HG03159 (cell line): Measurements from ENCODE around the gene TTC19.

Source experiments
- ATAC-seq: cut with Tn5 transposase; IDR thresholded peaks from one replicate; pipeline ENCODE4 v1.9.1; 2021; ENCODE audit warnings: mild to moderate bottlenecking, moderate library complexity; ENCODE audit not compliant: unreplicated experiment

TTC19 gene, protein sequence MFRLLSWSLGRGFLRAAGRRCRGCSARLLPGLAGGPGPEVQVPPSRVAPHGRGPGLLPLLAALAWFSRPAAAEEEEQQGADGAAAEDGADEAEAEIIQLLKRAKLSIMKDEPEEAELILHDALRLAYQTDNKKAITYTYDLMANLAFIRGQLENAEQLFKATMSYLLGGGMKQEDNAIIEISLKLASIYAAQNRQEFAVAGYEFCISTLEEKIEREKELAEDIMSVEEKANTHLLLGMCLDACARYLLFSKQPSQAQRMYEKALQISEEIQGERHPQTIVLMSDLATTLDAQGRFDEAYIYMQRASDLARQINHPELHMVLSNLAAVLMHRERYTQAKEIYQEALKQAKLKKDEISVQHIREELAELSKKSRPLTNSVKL

GRCh38 chr17:15999141-15999973 is at the start of gene TTC19, which contains the start of gene ZSWIM7:
Gene TTC19 (plus strand): TSS chr17:15999824. CDS start chr17:15999849, 25 bp downstream.
Gene ZSWIM7 (minus strand): TSS chr17:15999704. CDS start chr17:15999594, 110 bp downstream.
- peak; percentile 88 for ATAC-seq

GRCh38 chr17:15951368-15952047 is 48.1 kb upstream of the TTC19 start:
- ATAC-seq = no peak

DNA sequence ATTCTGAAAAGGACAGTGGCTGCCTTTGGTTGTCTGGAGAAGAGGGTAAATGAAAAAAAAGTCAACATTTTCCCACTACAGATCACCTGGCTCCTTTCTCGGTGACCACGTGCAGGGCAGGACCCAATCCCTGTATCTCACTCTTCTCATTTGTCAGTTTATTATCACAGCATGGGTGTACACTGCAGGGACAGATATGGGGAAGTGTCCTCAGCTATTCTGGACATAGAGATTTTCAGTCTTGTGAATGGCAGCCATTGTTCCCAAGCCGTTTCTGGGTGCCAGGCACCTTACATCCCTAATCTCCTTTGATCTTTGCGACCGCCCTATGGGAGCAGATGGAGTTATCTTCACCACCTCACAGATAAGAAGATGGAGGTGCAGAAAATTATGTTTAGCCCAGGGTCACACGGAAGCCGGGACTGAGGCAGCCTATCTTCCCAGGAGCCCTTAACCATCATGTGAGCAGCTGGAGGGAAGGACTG is 47.5 kb upstream of the TTC19 start:
- no peak for ATAC-seq

DNA sequence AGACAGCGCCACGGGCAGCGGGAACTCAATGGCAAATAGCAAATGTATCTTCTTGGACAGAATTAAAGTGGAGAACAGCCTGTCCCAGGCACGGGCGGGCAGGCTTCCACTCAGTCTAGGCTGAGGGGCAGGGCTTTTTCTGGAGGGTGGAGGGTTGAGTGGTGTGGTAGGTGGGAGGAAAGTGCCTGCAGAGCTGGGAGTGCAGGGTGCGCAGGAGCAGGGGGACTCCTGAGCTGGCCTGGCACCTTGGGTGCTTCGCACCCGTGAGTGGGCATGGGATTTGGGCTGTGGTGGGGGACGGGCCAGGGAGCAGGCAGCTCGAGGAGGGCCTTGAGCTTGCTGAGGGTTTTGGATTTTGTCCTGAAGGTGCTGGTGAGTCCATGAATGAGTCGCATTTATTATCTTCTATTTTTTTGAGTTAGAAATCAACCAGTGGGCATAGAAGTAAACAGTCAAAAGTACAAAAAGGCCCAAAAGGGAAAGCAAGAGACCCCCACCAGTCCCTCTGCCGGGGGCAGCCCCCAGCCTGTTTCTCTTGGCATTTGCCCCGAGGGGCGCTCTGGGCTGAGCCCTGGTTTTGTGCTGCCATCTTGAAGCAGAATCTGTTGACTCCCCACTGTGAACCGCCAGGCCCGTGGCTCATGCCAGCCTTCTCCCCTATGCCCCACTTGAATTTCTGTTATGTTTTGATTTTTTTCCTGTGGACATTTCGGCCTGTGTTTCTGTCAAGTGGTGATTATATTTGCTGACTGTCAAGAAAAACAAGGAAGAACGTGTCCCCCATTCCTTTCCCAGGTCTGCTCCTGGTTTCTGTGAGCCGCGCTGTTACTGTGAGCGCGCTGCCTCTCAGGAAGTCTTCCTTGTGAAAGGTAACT is 46.5 kb upstream of the TTC19 start:
- no peak for ATAC-seq

DNA sequence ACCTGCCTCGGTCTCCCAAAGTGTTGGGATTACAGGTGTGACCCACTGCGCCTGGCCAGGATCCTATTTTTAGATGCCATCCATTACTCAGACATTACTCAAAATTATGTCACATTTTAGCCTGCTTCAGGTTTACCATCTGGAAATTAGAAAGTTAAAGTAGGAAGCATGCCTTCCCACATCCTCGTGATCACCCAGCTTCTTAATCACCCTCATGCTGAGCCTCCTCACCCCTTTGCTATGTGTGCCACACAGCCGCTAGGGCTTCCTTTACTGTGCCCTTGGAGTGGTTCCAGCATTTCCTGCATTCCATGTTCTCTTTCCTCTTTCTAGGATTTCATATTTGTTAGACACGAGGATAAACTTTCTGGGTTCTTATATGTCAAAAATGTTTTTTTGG is 45.4 kb upstream of the TTC19 start:
- no peak for ATAC-seq

- ATAC-seq = no peak
Observed at GRCh38 chr17:15955793-15956541, 43.7 kb upstream of the TTC19 start.

DNA sequence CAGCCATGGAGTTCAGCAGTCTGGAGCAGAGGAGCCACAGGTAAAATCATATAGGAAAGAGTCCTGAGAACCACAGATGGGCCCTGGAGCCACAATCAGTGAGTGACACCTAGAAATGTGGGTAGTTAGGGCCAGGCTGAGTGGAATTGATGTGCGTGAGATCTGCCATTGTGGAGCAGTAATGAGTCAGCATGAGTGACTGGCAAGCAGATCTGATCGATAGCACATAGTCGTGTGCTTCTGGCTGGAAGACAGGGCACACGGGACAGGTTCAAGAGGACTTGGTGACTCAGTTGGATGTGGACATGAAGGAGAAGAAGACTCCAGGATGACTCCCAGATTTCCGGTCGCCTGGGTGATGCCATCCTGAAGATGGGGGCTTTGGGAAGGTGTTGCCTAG is 42.4 kb upstream of the TTC19 start:
- no peak for ATAC-seq

GRCh38 chr17:15957608-15958307 is 41.9 kb upstream of the TTC19 start:
- ATAC-seq = no peak

- ATAC-seq = no peak
Observed at GRCh38 chr17:15958484-15958854, 41.2 kb upstream of the TTC19 start.

- ATAC-seq = no peak
Observed at GRCh38 chr17:15963670-15964110, 35.9 kb upstream of the TTC19 start.

DNA sequence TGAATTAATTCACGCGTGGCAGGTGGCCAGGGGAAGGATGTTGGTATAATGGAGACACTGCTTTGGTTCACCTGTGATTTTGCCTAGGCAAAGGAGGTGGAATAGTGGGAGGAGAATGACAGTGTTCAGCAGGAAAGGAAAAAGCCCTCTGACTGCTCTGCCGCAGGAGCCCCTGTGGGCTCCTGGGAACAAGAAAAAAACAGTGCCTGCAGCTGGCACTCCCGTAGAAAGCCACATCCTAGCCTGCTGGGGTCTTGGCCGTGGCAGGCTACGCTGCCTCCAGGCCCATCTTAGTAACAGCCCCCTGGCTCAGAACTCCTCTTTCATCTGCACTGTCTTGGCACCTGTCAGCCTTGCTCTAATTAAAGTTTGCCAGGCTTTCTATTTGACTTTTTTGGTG is 34.1 kb upstream of the TTC19 start:
- ATAC-seq = no peak

DNA sequence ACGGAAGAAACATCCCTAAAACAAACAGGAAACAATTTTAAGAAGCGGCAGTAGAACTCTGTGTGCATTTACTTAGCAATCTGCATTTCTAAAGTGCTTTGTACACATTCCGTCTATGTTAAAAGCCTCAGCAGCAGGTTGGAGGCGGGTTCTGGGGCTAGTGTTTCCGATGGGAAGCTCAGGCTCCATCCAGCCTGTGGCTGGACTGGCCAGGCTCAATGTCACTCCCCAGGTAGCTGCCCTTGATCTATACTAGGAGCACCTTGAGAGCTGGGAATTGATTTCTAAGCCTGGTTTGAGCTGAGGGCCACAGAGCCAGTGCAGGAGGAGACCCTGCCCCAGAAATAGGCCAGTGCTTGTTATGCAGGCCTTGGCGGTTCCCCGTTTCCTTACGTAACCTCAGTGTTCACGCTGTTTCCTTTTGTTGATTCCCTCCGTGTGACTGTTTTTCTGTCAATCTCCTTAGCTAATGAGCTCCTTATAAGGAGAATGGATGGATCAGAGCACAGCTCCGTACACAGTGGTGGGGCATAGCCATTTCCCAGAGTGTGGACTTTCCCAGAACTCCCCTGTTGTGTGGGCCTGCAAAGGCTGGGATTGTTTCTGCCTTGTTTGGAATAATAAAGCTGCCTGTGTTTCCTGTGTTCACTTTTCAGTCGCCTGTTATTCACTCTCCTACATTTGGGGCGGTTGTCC is 33.3 kb upstream of the TTC19 start:
- no peak for ATAC-seq

DNA sequence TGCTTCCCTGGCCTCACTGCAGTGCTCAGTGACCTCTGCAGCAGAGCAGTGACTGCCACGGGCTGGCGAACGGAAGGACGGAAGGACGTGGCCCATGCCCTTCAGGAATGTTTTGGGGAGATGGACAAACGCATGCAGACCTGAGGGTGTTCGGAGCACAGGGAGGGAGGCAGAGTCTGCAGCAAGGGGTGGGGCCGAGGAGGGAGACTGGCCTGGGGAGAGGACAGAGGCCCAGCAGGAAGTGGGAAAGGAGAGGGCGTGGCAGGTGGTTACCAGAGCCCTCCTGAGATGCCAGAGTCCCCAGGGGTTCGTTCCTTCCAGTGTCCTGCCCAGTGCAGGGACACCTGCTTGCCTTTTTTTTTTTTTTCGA is 32.8 kb upstream of the TTC19 start:
- no peak for ATAC-seq

GRCh38 chr17:15967706-15968399 is 31.8 kb upstream of the TTC19 start:
- ATAC-seq = no peak

DNA sequence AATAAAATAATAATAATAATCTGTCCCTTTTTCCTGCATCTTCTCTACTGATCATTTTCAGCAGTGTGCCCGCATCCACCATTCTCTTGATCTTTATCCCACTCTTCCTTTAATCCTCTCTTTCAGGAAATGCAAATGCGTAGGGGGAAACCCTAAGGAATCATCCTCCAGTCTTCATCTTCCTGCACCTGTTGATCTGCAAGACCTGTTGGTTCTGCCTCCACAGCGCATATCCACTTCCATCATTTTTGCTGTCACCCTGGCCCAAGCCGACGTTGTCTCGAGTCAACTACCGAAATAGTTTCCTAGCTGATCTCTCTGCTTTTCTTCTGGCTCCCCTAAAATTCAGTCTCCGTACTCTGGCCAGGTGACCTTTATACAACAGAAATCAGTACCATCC is 30.2 kb upstream of the TTC19 start:
- ATAC-seq = no peak

DNA sequence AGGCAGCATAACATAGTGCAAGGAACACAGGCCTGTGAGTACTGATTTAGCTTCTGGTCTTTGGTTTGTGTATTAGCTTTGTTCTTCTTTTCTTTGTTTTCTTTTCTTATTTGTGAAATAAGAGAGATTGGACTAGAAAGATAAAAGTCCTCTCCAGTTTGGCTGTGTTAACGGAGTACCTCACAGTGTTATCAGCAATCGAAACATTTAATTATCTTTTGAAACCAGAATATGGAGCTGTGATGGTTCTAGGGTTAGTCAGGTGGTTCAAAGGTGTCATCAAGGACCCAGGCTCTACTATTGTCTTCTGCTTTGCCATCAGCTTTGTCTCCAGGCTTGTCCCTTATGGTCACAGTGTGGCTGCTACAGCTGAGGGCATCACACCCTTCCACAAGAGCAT is 29.1 kb upstream of the TTC19 start:
- no peak for ATAC-seq

- no peak for ATAC-seq
Observed at GRCh38 chr17:15971098-15971678, 28.4 kb upstream of the TTC19 start.
